NT2/D1 (cell line): ENCODE data around the gene COL9A3.

ENCODE experiments used
- SUZ12 ChIP-seq: IDR thresholded peaks from 2 replicates; pipeline ENCODE4 v1.6.1; 2011; ENCODE audit not compliant: insufficient read length, insufficient read depth; ENCODE audit errors: extremely low read depth
- YY1 ChIP-seq: IDR thresholded peaks from 2 replicates; pipeline ENCODE4 v1.6.1; 2011; ENCODE audit not compliant: insufficient read length, insufficient read depth
- ZNF274 ChIP-seq: IDR thresholded peaks from 2 replicates; pipeline ENCODE4 v1.6.1; 2011; ENCODE audit warnings: mild to moderate bottlenecking, low read depth, low read length

GRCh38 chr20:62800314-62801259 lies 16.3 kb upstream of the COL9A3 start:
- TF ChIP-seq YY1: no peak
- TF ChIP-seq SUZ12: no peak
- no peak for TF ChIP-seq ZNF274
